RPMI7951 (cell line): ENCODE results near the gene LCN15. TPM values are rescaled to one million over a fixed set of nuclear protein-coding genes. Genes with fewer than 3 reads are reported as not detected.
"Not testable (repeated sequence)": the region's sequence is repeated elsewhere in the genome, so short reads cannot be mapped to it uniquely, and the experiment has no call there.

ENCODE experiments used
- DNase-seq: peaks from one replicate; pipeline ENCODE4 v3.0.0-alpha.2; 2012; ENCODE audit warnings: low read depth
- total RNA-seq: library from RNA; depleted of rRNA; stranded (reverse); fragments of >200 nt; shearing (Covaris generic); gene quantifications from 2 replicates; pipeline ENCODE4 v1.2.3, GENCODE V29; 2014; rRNA removed

LCN15 gene
- total RNA-seq = not detected in 2 replicates

- DNase-seq = no peak
Observed at GRCh38 chr9:136764301-136764891, at the start of gene LCN15. TSS of gene LCN15 (minus strand) at chr9:136764518. CDS start at chr9:136764488, 30 bp downstream.

- DNase-seq = peak; percentile 31
Observed at GRCh38 chr9:136808806-136809158, 44.5 kb upstream of the LCN15 start.

DNA sequence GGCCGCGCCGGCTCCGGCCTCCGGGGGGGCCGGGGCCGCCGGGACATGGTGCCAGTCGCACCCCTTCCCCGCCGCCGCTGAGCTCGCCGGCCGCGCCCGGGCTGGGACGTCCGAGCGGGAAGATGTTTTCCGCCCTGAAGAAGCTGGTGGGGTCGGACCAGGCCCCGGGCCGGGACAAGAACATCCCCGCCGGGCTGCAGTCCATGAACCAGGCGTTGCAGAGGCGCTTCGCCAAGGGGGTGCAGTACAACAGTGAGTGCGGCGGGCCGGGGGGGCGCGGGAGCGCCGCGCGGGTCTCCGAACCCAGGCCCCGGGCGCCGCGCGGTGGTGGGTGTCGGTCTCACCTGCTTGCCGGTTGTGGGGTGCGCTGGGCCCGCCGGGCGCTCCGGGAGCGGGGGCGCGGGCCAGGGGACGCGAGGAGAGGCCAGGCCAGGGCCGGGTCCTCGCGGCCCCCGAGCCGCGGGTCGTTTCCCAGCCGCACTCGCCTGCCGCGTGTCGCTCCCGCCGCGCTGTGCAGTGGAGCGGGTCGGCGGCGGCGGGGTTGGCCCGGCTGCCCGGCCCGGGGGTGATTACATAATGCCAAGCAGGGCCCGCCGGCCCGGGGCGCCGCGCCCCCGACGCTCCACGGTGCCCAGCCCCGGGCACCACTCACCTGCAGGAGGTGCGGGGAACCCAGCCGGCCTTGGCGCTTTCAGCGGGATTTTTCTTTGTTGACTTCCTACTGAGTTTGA is 43.9 kb upstream of the LCN15 start:
- DNase-seq = no peak

- peak; percentile 62 for DNase-seq
Observed at GRCh38 chr9:136807281-136808074, 43.2 kb upstream of the LCN15 start, which contains the start of gene RABL6. TSS of gene RABL6 (plus strand) at chr9:136807948. CDS start at chr9:136808197, 249 bp downstream.

DNA sequence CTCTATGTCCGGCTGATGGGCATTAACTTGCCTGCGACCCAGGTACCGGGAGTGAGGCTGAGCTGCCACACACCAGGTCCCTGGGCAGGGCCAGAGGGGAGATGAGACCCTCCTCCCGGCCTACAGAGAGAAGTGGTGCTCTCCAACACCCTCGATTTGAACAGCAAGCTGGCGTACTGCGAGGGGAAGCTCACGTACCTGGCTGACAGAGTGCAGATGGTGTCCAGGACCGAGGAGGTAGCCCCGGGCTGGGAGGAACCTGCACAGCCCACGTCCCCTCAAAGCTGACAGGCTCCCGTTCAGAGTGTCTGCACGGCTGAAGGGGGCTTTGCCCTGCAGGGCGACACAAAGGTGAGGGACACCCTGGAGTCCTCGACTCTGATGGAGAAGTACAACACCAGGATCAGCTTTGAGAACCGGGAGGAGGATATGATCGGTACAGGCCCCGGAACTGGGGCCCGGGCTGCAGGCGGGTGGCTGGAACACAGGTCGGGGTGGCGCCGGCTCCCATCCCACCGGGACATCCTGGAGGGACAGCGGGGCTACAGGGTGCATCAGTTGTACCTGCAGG is 42.4 kb upstream of the LCN15 start:
- no peak for DNase-seq

DNA sequence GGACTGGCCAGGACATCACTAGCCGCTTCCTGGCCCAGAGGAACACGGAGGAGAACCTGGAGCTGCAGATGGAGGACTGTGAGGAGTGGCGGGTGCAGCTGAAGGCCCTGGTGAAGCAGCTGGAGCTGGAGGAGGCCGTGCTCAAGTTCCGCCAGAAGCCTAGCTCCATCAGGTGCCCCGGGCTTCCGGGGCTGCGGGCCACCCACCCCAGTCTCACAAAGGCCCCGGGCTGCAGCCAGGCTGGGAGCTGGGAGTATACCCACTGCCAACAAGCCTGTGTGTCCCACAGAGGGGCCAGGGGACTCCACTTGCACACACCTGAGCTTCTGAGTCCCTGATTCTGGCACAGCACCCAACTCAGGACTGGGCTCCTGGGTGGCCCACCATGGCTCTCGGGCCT is 41.7 kb upstream of the LCN15 start:
- DNase-seq = no peak

- no peak for DNase-seq
Observed at GRCh38 chr9:136805207-136805740, 41.0 kb upstream of the LCN15 start.

DNA sequence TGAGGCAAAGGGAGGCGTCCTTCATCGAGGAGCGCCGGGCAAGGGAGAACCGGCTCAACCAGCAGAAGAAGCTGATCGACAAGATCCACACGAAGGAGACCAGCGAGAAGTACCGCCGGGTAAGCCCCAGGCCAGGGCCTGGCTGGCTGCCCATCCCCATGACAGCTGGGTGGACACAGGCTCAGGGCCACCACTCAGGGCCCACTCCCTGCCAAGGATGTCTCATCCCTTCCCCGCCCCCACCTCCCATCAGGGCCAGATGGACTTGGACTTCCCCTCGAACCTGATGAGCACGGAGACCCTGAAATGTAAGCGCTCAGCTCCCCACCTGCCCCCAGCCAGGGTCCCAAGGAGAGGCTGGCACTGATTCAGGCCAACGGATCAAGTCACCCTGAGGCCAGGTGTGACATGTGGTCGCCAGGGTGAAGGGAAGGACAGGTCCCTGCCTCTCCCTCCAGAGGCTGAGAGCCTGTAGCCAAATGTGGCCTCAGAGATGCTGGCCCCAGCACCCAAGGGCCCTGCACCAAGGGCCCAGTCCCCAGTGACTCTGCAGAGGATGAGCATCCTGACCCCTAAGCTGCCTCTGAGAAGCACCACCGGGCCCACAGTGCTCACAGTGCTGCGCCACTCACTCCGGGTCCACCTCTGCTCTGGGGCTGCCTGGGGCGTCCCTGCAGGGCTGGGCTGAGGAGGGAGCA is 40.3 kb upstream of the LCN15 start:
- no peak for DNase-seq

GRCh38 chr9:136803551-136804508 is 39.5 kb upstream of the LCN15 start:
- no peak for DNase-seq

DNA sequence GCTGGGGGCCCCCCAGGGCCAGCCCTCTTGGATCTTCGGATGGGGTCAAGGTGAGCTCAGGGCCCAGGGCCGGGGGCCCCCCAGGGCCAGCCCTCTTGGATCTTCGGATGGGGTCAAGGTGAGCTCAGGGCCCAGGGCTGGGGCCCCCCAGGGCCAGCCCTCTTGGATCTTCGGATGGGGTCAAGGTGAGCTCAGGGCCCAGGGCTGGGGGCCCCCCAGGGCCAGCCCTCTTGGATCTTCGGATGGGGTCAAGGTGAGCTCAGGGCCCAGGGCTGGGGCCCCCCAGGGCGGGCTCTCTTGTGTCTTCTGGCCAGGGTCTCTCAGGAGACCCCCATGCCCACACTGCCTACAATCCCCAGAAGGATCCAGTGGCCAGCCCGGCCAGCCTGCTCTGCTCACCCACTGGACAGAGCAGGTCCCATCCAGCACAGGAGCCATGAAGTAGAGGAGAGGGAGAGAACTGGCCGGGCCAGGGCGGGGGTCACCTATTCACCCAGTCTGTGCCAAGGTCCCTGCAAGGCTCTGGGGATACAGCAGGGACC is 38.8 kb upstream of the LCN15 start:
- not testable (repeated sequence) for DNase-seq

GRCh38 chr9:136802321-136802720 is 38.0 kb upstream of the LCN15 start:
- DNase-seq = no peak

- DNase-seq = peak; percentile 49
Observed at GRCh38 chr9:136799854-136800657, 35.7 kb upstream of the LCN15 start.

- no peak for DNase-seq
Observed at GRCh38 chr9:136799079-136799853, 34.9 kb upstream of the LCN15 start.

DNA sequence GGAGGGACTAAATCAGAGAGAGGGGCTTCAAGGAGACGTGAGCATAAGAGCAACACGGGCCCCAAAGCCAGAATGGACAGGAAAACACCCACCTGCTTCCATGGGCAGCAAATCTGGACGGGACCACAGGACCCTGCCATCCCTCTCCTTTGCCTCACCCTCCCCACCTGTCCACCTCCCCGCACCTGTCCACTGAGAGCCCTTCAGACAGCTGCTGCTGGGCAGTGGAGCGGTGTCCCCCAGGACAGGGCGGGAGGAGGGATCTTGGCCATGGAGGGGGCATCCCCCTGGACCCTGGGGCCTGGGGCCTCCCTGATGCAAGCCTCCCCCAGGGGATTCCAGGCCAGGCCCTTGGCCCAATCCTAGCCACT is 34.4 kb upstream of the LCN15 start:
- DNase-seq = no peak

DNA sequence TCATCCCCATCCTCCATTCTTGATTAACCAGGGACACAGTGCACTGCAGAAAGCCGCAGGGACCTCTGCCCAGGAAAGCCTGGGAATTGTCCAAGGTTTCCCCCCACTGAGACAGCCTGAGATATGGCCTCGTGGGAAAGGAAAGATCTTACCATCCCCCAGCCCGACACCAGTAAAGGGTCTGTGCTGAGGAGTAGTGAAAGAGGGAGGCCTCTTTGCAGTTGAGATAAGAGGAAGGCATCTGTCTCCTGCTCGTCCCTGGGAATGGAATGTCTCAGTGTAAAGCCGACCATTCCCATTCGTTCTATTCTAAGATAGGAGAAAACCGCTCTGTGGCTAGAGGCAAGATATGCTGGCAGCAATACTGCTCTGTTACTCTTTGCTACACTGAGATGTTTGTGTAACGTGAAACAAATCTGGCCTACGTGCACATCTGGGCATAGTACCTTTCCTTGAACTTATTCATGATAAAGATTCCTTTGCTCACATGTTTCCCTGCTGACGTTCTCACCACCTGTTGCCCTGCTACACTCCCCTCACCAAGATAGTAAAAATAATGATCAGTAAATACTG is 32.5 kb upstream of the LCN15 start:
- DNase-seq = peak; percentile 18

- DNase-seq = no peak
Observed at GRCh38 chr9:136796238-136796774, 32.0 kb upstream of the LCN15 start, which contains the start of gene CCDC183. TSS of gene CCDC183 (plus strand) at chr9:136796338. CDS start at chr9:136796398, 60 bp downstream.

DNA sequence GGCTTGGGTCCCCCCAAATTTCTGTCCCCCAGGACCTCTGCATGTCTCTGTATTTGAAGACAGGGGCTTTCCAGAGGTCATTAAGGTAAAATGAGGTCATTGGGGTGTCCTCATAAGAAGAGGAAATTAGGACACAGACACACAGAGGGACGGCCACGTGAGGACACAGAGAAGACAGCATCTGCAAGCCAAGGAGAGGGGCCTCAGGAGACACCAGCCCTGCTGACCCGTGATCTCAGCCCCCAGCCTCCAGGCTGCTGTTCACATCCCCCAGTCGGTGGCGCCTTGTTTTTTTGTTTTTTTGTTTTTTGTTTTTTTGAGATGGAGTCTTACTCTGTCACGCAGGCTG is 30.7 kb upstream of the LCN15 start:
- no peak for DNase-seq
